ENCODE data around the gene NEMP2. TPM values are rescaled to one million over a fixed set of nuclear protein-coding genes. Genes with fewer than 3 reads are reported as not detected.

Gene NEMP2
- total and polyA plus RNA-seq, 2 experiments from 2014 or later, result 3.2 to 9.9 TPM

- Histone ChIP-seq H3K27ac (no peak overlapping the region), H2AFZ (no peak overlapping the region), H3K27me3 (no peaks in the 10 kb centered on the region), H3K4me1 (ENCODE audit: insufficient read depth) (peaks cover 33% of the 10 kb centered on the region), H4K20me1 (ENCODE audit: insufficient read depth, poor library complexity, severe bottlenecking) (no peaks in the 10 kb centered on the region), H3K9me3 (ENCODE audit: low read depth) (no peaks in the 10 kb centered on the region), H3K36me3 (replicated peaks; ENCODE audit: insufficient read depth, low read depth) (no peaks in the 10 kb centered on the region), H3K9me2 (replicated peaks; ENCODE audit: insufficient read depth) (no peaks in the 10 kb centered on the region), H3K4me2 (no peak overlapping the region), H3K4me3 (no peak overlapping the region), H3K79me2 (no peaks in the 10 kb centered on the region)
- WGBS (ENCODE audit: low lambda C conversion rate, missing lambda C conversion rate), result 92% methylated on average over 3 of the region's 3 CpGs
- no peak for DNase-seq (ENCODE audit: low spot score)
- TF ChIP-seq EZH2 (IDR thresholded peaks at IDR 0.05; ENCODE audit: borderline replicate concordance) (no peak), EZH2phosphoT487 (IDR thresholded peaks at IDR 0.05; ENCODE audit: low read depth, severe bottlenecking, unreplicated experiment) (no peak), CTCF (IDR thresholded peaks at IDR 0.05; ENCODE audit: poor library complexity) (no peak)
Measured at GRCh38 chr2:190582019-190582418, 47.5 kb upstream of the NEMP2 start.

- H2AFZ ChIP-seq, result no peak overlapping the region
- H3K9me2 ChIP-seq (replicated peaks; ENCODE audit: insufficient read depth), result no peaks in the 10 kb centered on the region
- no peak for DNase-seq (ENCODE audit: low spot score)
- no peaks in the 10 kb centered on the region for H3K9me3 ChIP-seq (ENCODE audit: low read depth)
- no peaks in the 10 kb centered on the region for H3K79me2 ChIP-seq
- no peaks in the 10 kb centered on the region for H4K20me1 ChIP-seq (ENCODE audit: insufficient read depth, poor library complexity, severe bottlenecking)
- peak overlapping the region; percentile 89 for H3K27ac ChIP-seq
- no peak overlapping the region for H3K4me3 ChIP-seq
- no peaks in the 10 kb centered on the region for H3K27me3 ChIP-seq
- TF ChIP-seq EZH2 (IDR thresholded peaks at IDR 0.05; ENCODE audit: borderline replicate concordance) (no peak), EZH2phosphoT487 (IDR thresholded peaks at IDR 0.05; ENCODE audit: low read depth, severe bottlenecking, unreplicated experiment) (no peak), CTCF (IDR thresholded peaks at IDR 0.05; ENCODE audit: poor library complexity) (no peak)
- H3K4me1 ChIP-seq (ENCODE audit: insufficient read depth), result peaks cover 22% of the 10 kb centered on the region
- H3K36me3 ChIP-seq (replicated peaks; ENCODE audit: insufficient read depth, low read depth), result no peaks in the 10 kb centered on the region
- WGBS (ENCODE audit: low lambda C conversion rate, missing lambda C conversion rate), result 93% methylated on average over 7 of the region's 7 CpGs
- H3K4me2 ChIP-seq, result no peak overlapping the region
Measured at GRCh38 chr2:190579915-190580846, 45.7 kb upstream of the NEMP2 start.

GRCh38 chr2:190579058-190579410, 44.5 kb upstream of the NEMP2 start:
- H3K27me3 ChIP-seq, result no peaks in the 10 kb centered on the region
- peak overlapping the region; percentile 89 for H3K27ac ChIP-seq
- H2AFZ ChIP-seq, result peak overlapping the region; percentile 8
- no peaks in the 10 kb centered on the region for H3K9me2 ChIP-seq (replicated peaks; ENCODE audit: insufficient read depth)
- WGBS (ENCODE audit: low lambda C conversion rate, missing lambda C conversion rate), result 64% methylated on average over 2 of the region's 2 CpGs
- no peaks in the 10 kb centered on the region for H3K9me3 ChIP-seq (ENCODE audit: low read depth)
- no peaks in the 10 kb centered on the region for H4K20me1 ChIP-seq (ENCODE audit: insufficient read depth, poor library complexity, severe bottlenecking)
- H3K79me2 ChIP-seq, result no peaks in the 10 kb centered on the region
- H3K36me3 ChIP-seq (replicated peaks; ENCODE audit: insufficient read depth, low read depth), result no peaks in the 10 kb centered on the region
- peak overlapping the region; percentile 51 for H3K4me2 ChIP-seq
- no peak for DNase-seq (ENCODE audit: low spot score)
- TF ChIP-seq CTCF (IDR thresholded peaks at IDR 0.05; ENCODE audit: poor library complexity) (no peak), EZH2phosphoT487 (IDR thresholded peaks at IDR 0.05; ENCODE audit: low read depth, severe bottlenecking, unreplicated experiment) (no peak), EZH2 (IDR thresholded peaks at IDR 0.05; ENCODE audit: borderline replicate concordance) (no peak)
- H3K4me1 ChIP-seq (ENCODE audit: insufficient read depth), result peaks cover 22% of the 10 kb centered on the region
- no peak overlapping the region for H3K4me3 ChIP-seq
